Adrenal gland (tissue), 5 donors: ENCODE measurements around the gene CUL1.

ENCODE experiments used
- CTCF ChIP-seq, 6 experiments: fragments of 450-650 bp in 4 of 6; fragments of 200-600 bp in 2 of 6; sonication (generic) in 1 of 6; IDR thresholded peaks; 1 replicate in 5 of 6; 2 replicates in 1 of 6; pipeline versions ENCODE4 v1.5.1 to v1.8.0; 2016 to 2021; ENCODE audit warnings: antibody characterized with exemption in 6 of 6, mild to moderate bottlenecking in 2 of 6, moderate library complexity in 1 of 6
- POLR2A ChIP-seq, 2 donors: fragments of 450-650 bp; IDR thresholded peaks; one replicate each; pipeline ENCODE4 v1.6.1; 2017; ENCODE audit warnings: antibody characterized with exemption in 2 of 2, mild to moderate bottlenecking in 2 of 2, moderate library complexity in 1 of 2
- donor health status: DM: no; HTN: no; CAD: no.

GRCh38 chr7:148696787-148697186 is 1.9 kb upstream of the CUL1 start:
- TF ChIP-seq CTCF (IDR thresholded peaks at IDR 0.05) (no peak), POLR2A (IDR thresholded peaks at IDR 0.05) (no peak)
